Breast epithelium (tissue), 3 donors: ENCODE results near the gene TMEM237.

ENCODE experiments used
- POLR2A ChIP-seq: fragments of 450-650 bp; IDR thresholded peaks from one replicate; pipeline ENCODE4 v1.6.1; 2016; ENCODE audit warnings: antibody characterized with exemption, mild to moderate bottlenecking, moderate library complexity
- TF ChIP-seq, protein P1 (sequence below), 3 donors: fragments of 450-650 bp; IDR thresholded peaks; one replicate each; pipeline ENCODE4 v1.5.1; 2016 to 2017; ENCODE audit warnings: antibody characterized with exemption in 3 of 3, mild to moderate bottlenecking in 3 of 3, moderate library complexity in 3 of 3

DNA sequence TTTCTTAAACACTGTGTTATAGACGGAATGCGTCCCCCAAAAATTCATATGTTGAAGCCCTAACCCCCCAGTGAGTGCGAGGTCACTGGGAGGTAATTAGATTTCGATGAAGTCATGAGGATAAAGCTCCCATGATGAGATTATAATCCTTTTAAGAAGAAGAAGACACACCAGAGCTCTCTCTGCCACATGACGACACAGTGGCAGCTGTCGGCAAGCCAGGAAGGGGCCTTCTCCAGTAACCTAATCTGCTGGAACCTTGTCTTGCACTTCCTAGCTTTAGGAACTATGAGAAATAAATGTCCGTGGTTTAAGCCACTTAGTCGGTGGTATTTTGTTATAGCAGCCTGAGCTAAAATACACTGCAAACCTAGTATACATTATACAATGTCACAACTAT lies 12.3 kb downstream of the TMEM237 start:
- TF ChIP-seq, protein P1, sequence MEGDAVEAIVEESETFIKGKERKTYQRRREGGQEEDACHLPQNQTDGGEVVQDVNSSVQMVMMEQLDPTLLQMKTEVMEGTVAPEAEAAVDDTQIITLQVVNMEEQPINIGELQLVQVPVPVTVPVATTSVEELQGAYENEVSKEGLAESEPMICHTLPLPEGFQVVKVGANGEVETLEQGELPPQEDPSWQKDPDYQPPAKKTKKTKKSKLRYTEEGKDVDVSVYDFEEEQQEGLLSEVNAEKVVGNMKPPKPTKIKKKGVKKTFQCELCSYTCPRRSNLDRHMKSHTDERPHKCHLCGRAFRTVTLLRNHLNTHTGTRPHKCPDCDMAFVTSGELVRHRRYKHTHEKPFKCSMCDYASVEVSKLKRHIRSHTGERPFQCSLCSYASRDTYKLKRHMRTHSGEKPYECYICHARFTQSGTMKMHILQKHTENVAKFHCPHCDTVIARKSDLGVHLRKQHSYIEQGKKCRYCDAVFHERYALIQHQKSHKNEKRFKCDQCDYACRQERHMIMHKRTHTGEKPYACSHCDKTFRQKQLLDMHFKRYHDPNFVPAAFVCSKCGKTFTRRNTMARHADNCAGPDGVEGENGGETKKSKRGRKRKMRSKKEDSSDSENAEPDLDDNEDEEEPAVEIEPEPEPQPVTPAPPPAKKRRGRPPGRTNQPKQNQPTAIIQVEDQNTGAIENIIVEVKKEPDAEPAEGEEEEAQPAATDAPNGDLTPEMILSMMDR (IDR thresholded peaks at IDR 0.05) = no peak
- TF ChIP-seq POLR2A = no peak
